HepG2 (cell line): ENCODE results near the gene A3GALT2. TPM values are rescaled to one million over a fixed set of nuclear protein-coding genes. Genes with fewer than 3 reads are reported as not detected.

ENCODE experiments used
- ATAC-seq: fragments of 200-7000 bp; cut with Tn5 transposase; 3 replicates; pipeline ENCODE4 v1.9.1; 2020; ENCODE audit warnings: mild to moderate bottlenecking, moderate library complexity
- BruUV-seq: library from RNA; stranded (reverse); fragments of 400-500 nt; replicated peaks from 2 replicates; lab custom pipeline; 2021; lab: Mats Ljungman, UMichigan
- CTCF ChIA-PET: fragments of 300-600 bp; formaldehyde crosslinking; extraction: SDS; loops from one replicate; lab custom pipeline; 2021; ENCODE audit warnings: low total read pairs, inconsistent platforms, low intra/inter-chr PET ratio; lab: Yijun Ruan, JAX
- POLR2A ChIA-PET: fragments of 350-600 bp; sonication (Branson Sonifier 250); formaldehyde crosslinking; loops from one replicate; lab custom pipeline; 2020; ENCODE audit warnings: antibody characterized with exemption, inconsistent platforms; lab: Yijun Ruan, JAX
- DNase-seq: peaks from one replicate; pipeline ENCODE4 v3.0.0-alpha.2; 2015; ENCODE audit warnings: low spot score
- FAIRE-seq: peaks from 3 replicates; lab custom pipeline; 2011; peaks lifted over from hg19 to GRCh38; lab: Jason Lieb, UNC
- H2AFZ ChIP-seq: one replicate; pipeline ENCODE4 v1.6.1; 2011; ENCODE audit warnings: low read length, inconsistent platforms
- H3K27ac ChIP-seq: fragments of 300-600 bp; 3 replicates; pipeline ENCODE4 v1.8.0; 2011; ENCODE audit warnings: mixed run types, mild to moderate bottlenecking, mixed read lengths, low read length, inconsistent platforms; ENCODE audit not compliant: insufficient read depth; ENCODE audit errors: extremely low read length
- H3K27me3 ChIP-seq, 2 experiments: fragments of 200-600 bp in 1 of 2; 2 replicates in 1 of 2; 3 replicates in 1 of 2; pipeline versions ENCODE4 v1.6.0 to v1.8.0; 2011; ENCODE audit warnings: low read length in 2 of 2, mild to moderate bottlenecking in 2 of 2, moderate library complexity in 2 of 2, inconsistent platforms in 1 of 2; ENCODE audit not compliant: insufficient read depth in 2 of 2, control insufficient read depth in 1 of 2
- H3K36me3 ChIP-seq, 2 experiments: fragments of 200-600 bp in 1 of 2; replicated peaks in 1 of 2; 2 replicates in 1 of 2; 3 replicates in 1 of 2; pipeline versions ENCODE4 v1.5.1 to v1.8.0; 2011; ENCODE audit warnings: low read length in 2 of 2, inconsistent platforms in 1 of 2; ENCODE audit not compliant: insufficient read depth in 2 of 2, control insufficient read depth in 1 of 2
- H3K4me1 ChIP-seq: 2 replicates; pipeline ENCODE4 v1.5.1; 2012; ENCODE audit warnings: low read length, inconsistent platforms; ENCODE audit not compliant: insufficient read depth
- H3K4me2 ChIP-seq: 2 replicates; pipeline ENCODE4 v1.6.0; 2011; ENCODE audit warnings: low read depth, low read length, inconsistent platforms
- H3K4me3 ChIP-seq, 3 experiments: fragments of 200-600 bp in 1 of 3; sonication (generic), shearing (Covaris generic) in 1 of 3; replicated peaks in 1 of 3; 2 replicates each; pipeline ENCODE4 v1.5.1; 2011 to 2016; ENCODE audit warnings: low read length in 3 of 3, inconsistent platforms in 2 of 3, low read depth in 2 of 3, mild to moderate bottlenecking in 2 of 3, control low read depth in 1 of 3, mixed read lengths in 1 of 3; ENCODE audit not compliant: insufficient read depth in 1 of 3
- H3K79me2 ChIP-seq: one replicate; pipeline ENCODE4 v1.6.1; 2011; ENCODE audit warnings: low read length, inconsistent platforms; ENCODE audit not compliant: insufficient read depth
- H3K9ac ChIP-seq: 2 replicates; pipeline ENCODE4 v1.6.0; 2011; ENCODE audit warnings: mild to moderate bottlenecking, low read depth, low read length, inconsistent platforms; ENCODE audit not compliant: insufficient read depth
- H3K9me3 ChIP-seq: 2 replicates; pipeline ENCODE4 v1.5.1; 2012; ENCODE audit warnings: mild to moderate bottlenecking, low read length
- H4K20me1 ChIP-seq: 2 replicates; pipeline ENCODE4 v1.6.0; 2011; ENCODE audit warnings: inconsistent platforms, mild to moderate bottlenecking, low read length, moderate library complexity; ENCODE audit not compliant: insufficient read depth
- ESRRA ChIP-seq: sonication (generic); formaldehyde crosslinking; IDR thresholded peaks from 2 replicates; pipeline ENCODE4 v1.5.1; 2020; ENCODE audit warnings: mild to moderate bottlenecking, low read depth, missing genetic modification reagents
- FOSL2 ChIP-seq: sonication (generic); formaldehyde crosslinking; IDR thresholded peaks from 2 replicates; pipeline ENCODE4 v1.4.0; 2020; ENCODE audit warnings: missing genetic modification reagents
- HBP1 ChIP-seq: IDR thresholded peaks from 2 replicates; pipeline ENCODE4 v1.6.1; 2016; ENCODE audit warnings: low read depth, control low read depth
- HIVEP1 ChIP-seq: sonication (generic); formaldehyde crosslinking; IDR thresholded peaks from 2 replicates; pipeline ENCODE4 v1.4.0; 2020; ENCODE audit warnings: mild to moderate bottlenecking, missing genetic modification reagents
- HMGXB3 ChIP-seq: sonication (generic); formaldehyde crosslinking; IDR thresholded peaks from 2 replicates; pipeline ENCODE4 v1.4.0; 2020; ENCODE audit warnings: missing genetic modification reagents, borderline replicate concordance
- HNF4A ChIP-seq: sonication (generic); formaldehyde crosslinking; IDR thresholded peaks from 2 replicates; pipeline ENCODE4 v1.4.0; 2020; ENCODE audit warnings: missing genetic modification reagents
- HOXA3 ChIP-seq: sonication (generic); formaldehyde crosslinking; IDR thresholded peaks from 2 replicates; pipeline ENCODE4 v1.5.0; 2020; ENCODE audit warnings: missing genetic modification reagents
- KLF13 ChIP-seq: sonication (generic); formaldehyde crosslinking; IDR thresholded peaks from 2 replicates; pipeline ENCODE4 v1.4.0; 2020; ENCODE audit warnings: mild to moderate bottlenecking, missing genetic modification reagents
- MEF2D ChIP-seq: sonication (generic); formaldehyde crosslinking; IDR thresholded peaks from 2 replicates; pipeline ENCODE4 v1.5.1; 2020; ENCODE audit warnings: mild to moderate bottlenecking, missing genetic modification reagents
- MLXIP ChIP-seq: sonication (generic); formaldehyde crosslinking; IDR thresholded peaks from 2 replicates; pipeline ENCODE4 v1.9.0; 2021; ENCODE audit warnings: missing genetic modification reagents, borderline replicate concordance
- NR2F6 ChIP-seq, 2 experiments: IDR thresholded peaks; 2 replicates each; pipeline ENCODE4 v1.6.1; 2016; ENCODE audit warnings: antibody characterized with exemption in 1 of 2, mild to moderate bottlenecking in 1 of 2
- SP4 ChIP-seq: sonication (generic); formaldehyde crosslinking; IDR thresholded peaks from 2 replicates; pipeline ENCODE4 v1.8.1; 2023; ENCODE audit warnings: mild to moderate bottlenecking, missing genetic modification reagents
- TBX3 ChIP-seq: fragments of 450-650 bp; IDR thresholded peaks from 2 replicates; pipeline ENCODE4 v1.6.1; 2017; ENCODE audit warnings: antibody characterized with exemption, mild to moderate bottlenecking, inconsistent platforms, borderline replicate concordance
- TEF ChIP-seq: sonication (generic); formaldehyde crosslinking; IDR thresholded peaks from 2 replicates; pipeline ENCODE4 v1.5.0; 2020; ENCODE audit warnings: missing genetic modification reagents
- ZMYM3 ChIP-seq: sonication (generic); formaldehyde crosslinking; IDR thresholded peaks from 2 replicates; pipeline ENCODE4 v1.5.1; 2020; ENCODE audit warnings: mild to moderate bottlenecking, missing genetic modification reagents
- WGBS: methylation state at CpG from one replicate; pipeline ENCODE4 v1.1.6; 2017; ENCODE audit warnings: low lambda C conversion rate; 5-methylcytosine and 5-hydroxymethylcytosine counted together
- in situ Hi-C: cut with HindIII; loops from 2 replicates; pipeline ENCODE4 v1.10.0; 2017; ENCODE audit warnings: low pct_unique_long_range_greater_than_20kb; ENCODE audit not compliant: extremely low pct_ligation_motif_present
- intact Hi-C: fragments of 100-400 bp; cut with micrococcal nuclease; formaldehyde crosslinking; loops from one replicate; pipeline ENCODE4 v1.10.0; 2022; ENCODE audit not compliant: unreplicated experiment
- polyA plus RNA-seq, 8 experiments: library from polyadenylated mRNA; depleted of rRNA in 3 of 8; stranded (reverse) in 7 of 8; unstranded in 1 of 8; fragments of >200 nt; fragmentation: Illumina TruSeq in 4 of 8; extraction: Trizol in 4 of 8; gene quantifications; 2 replicates each; pipeline versions ENCODE4 v1.2.1 to v1.2.3, GENCODE V29; 2011 to 2016; ENCODE audit warnings: low read depth in 4 of 8, missing spikeins in 1 of 8, mixed read lengths in 1 of 8; ENCODE audit not compliant: insufficient read depth in 1 of 8
- total RNA-seq, 5 experiments: library from RNA; depleted of rRNA; stranded (reverse); fragments of >200 nt; fragmentation: Illumina TruSeq; extraction: Trizol; gene quantifications; 2 replicates each; pipeline ENCODE4 v1.2.3, GENCODE V29; 2016; ENCODE audit warnings: low read depth in 1 of 5

The A3GALT2 gene
- total and polyA plus RNA-seq, 2 of the 13 experiments (the other 11 are each of a cell fraction or from before 2014, with no cell fraction given): not detected

- no peak for TF ChIP-seq HBP1 (CRISPR knock-in tag)
- TF ChIP-seq KLF13 (CRISPR knock-in tag): no peak
- TF ChIP-seq TBX3: no peak
Observed at GRCh38 chr1:33316601-33317000, 4.3 kb downstream of the A3GALT2 start (continued).

GRCh38 chr1:33314416-33314815 is 6.5 kb downstream of the A3GALT2 start:
- H3K27me3 ChIP-seq: peaks cover 6 to 42% of the 10 kb centered on the region in 2 experiments
- intact Hi-C loops (no loop called here), in situ Hi-C loops (no loop called here)
- no peak overlapping the region for H3K4me3 ChIP-seq
- BruUV-seq: no TSS peak
- 22% methylated on average over 9 of the region's 9 CpGs for WGBS
- no peak overlapping the region for H3K27ac ChIP-seq
- POLR2A ChIA-PET: interaction anchor here (1.2 kb wide), 1 partner anchor 9 kb away, joined by 3 read pairs; no protein-coding TSS in a partner anchor
- H3K9me3 ChIP-seq: no peaks in the 10 kb centered on the region
- no peak for ATAC-seq
- FAIRE-seq: no peak
- peaks cover 9% of the 10 kb centered on the region for H3K4me1 ChIP-seq
- CTCF ChIA-PET: no interaction called here
- DNase-seq: no peak
- H3K79me2 ChIP-seq: no peaks in the 10 kb centered on the region
- H4K20me1 ChIP-seq: no peaks in the 10 kb centered on the region
- H3K9ac ChIP-seq: no peak overlapping the region
- H2AFZ ChIP-seq: no peak overlapping the region
- H3K36me3 ChIP-seq: no peaks in the 10 kb centered on the region
- H3K4me2 ChIP-seq: peak overlapping the region; percentile 23; the same call in 1 of the 2 replicates
- TF ChIP-seq HOXA3 (CRISPR knock-in tag) (no peak), HNF4A (CRISPR knock-in tag) (peak; percentile 27; the same call in 1 of the 2 replicates), SP4 (CRISPR knock-in tag) (no peak), ZMYM3 (CRISPR knock-in tag) (no peak), HIVEP1 (CRISPR knock-in tag) (no peak), NR2F6 (IDR thresholded peaks at IDR 0.05) (no peak), NR2F6 (CRISPR knock-in tag; IDR thresholded peaks at IDR 0.05) (peak; percentile 39; the same call in 1 of the 2 replicates), ESRRA (CRISPR knock-in tag) (peak; percentile 92), FOSL2 (no peak), TEF (CRISPR knock-in tag) (no peak), MLXIP (no peak), MEF2D (CRISPR knock-in tag) (no peak), HMGXB3 (CRISPR knock-in tag) (no peak)
